ENCODE results near the gene BANP. TPM values are rescaled to one million over a fixed set of nuclear protein-coding genes. Genes with fewer than 3 reads are reported as not detected.

BANP gene
- total and polyA plus RNA-seq, 2 experiments from 2014 or later = 26.7 to 27.9 TPM

GRCh38 chr16:87960852-87961251 is 9.6 kb downstream of the BANP start:
- Histone ChIP-seq H3K36me3 (no peaks in the 10 kb centered on the region), H3K27ac (no peak overlapping the region), H3K4me3 (no peak overlapping the region), H3K4me1 (ENCODE audit: low read depth) (peaks cover 12% of the 10 kb centered on the region), H3K27me3 (no peaks in the 10 kb centered on the region), H3K9me3 (ENCODE audit: low read depth) (no peaks in the 10 kb centered on the region)
- no peak for TF ChIP-seq CTCF (IDR thresholded peaks at IDR 0.05; ENCODE audit: low read depth, low read length)
- DNase-seq (ENCODE audit: low read depth in 1 of 2, low spot score in 1 of 2) = no peak

GRCh38 chr16:87961623-87962022 is 10.4 kb downstream of the BANP start:
- Histone ChIP-seq H3K27ac (no peak overlapping the region), H3K9me3 (ENCODE audit: low read depth) (no peaks in the 10 kb centered on the region), H3K4me1 (ENCODE audit: low read depth) (peaks cover 5% of the 10 kb centered on the region), H3K36me3 (no peaks in the 10 kb centered on the region), H3K27me3 (no peaks in the 10 kb centered on the region), H3K4me3 (no peak overlapping the region)
- no peak for TF ChIP-seq CTCF (IDR thresholded peaks at IDR 0.05; ENCODE audit: low read depth, low read length)
- DNase-seq (ENCODE audit: low read depth in 1 of 2, low spot score in 1 of 2) = no peak

- Histone ChIP-seq H3K27me3 (no peaks in the 10 kb centered on the region), H3K4me3 (no peak overlapping the region), H3K36me3 (no peaks in the 10 kb centered on the region), H3K4me1 (ENCODE audit: low read depth) (no peaks in the 10 kb centered on the region), H3K27ac (no peak overlapping the region), H3K9me3 (ENCODE audit: low read depth) (no peaks in the 10 kb centered on the region)
- DNase-seq (ENCODE audit: low read depth in 1 of 2, low spot score in 1 of 2) = peak in 1 of 2 donors; percentile 84
- TF ChIP-seq CTCF (IDR thresholded peaks at IDR 0.05; ENCODE audit: low read depth, low read length) = no peak
These were observed 12.2 kb downstream of the BANP start for GRCh38 chr16:87963400-87963799.

- DNase-seq (ENCODE audit: low read depth in 1 of 2, low spot score in 1 of 2) = no peak
- H3K36me3 ChIP-seq = no peaks in the 10 kb centered on the region
- no peaks in the 10 kb centered on the region for H3K9me3 ChIP-seq (ENCODE audit: low read depth)
- H3K27ac ChIP-seq = no peak overlapping the region
- H3K4me1 ChIP-seq (ENCODE audit: low read depth) = no peaks in the 10 kb centered on the region
- H3K27me3 ChIP-seq = no peaks in the 10 kb centered on the region
- TF ChIP-seq CTCF (IDR thresholded peaks at IDR 0.05; ENCODE audit: low read depth, low read length) = no peak
- H3K4me3 ChIP-seq = no peak overlapping the region
These were observed 12.9 kb downstream of the BANP start for GRCh38 chr16:87964049-87964659.

- no peak for DNase-seq (ENCODE audit: low read depth in 1 of 2, low spot score in 1 of 2)
- Histone ChIP-seq H3K4me3 (no peak overlapping the region), H3K27ac (no peak overlapping the region), H3K27me3 (no peaks in the 10 kb centered on the region), H3K4me1 (ENCODE audit: low read depth) (no peaks in the 10 kb centered on the region), H3K36me3 (no peaks in the 10 kb centered on the region), H3K9me3 (ENCODE audit: low read depth) (no peaks in the 10 kb centered on the region)
- TF ChIP-seq CTCF (IDR thresholded peaks at IDR 0.05; ENCODE audit: low read depth, low read length) = no peak
These were observed 14.2 kb downstream of the BANP start for GRCh38 chr16:87965417-87965816.

Measured in cardiac muscle cell (in vitro differentiated cells and primary cell).